GM19193 (cell line): Measurements from ENCODE around the gene TPT1.

Experiments used
- POLR2A ChIP-seq: IDR thresholded peaks from 4 replicates; pipeline ENCODE4 v1.6.1; 2011; ENCODE audit not compliant: insufficient read depth, insufficient read length; ENCODE audit errors: extremely low read depth

The TPT1 gene

GRCh38 chr13:45362939-45363338, 22.0 kb upstream of the TPT1 start:
- TF ChIP-seq POLR2A = no peak

- TF ChIP-seq POLR2A = no peak
Measured at GRCh38 chr13:45361596-45362206, 20.7 kb upstream of the TPT1 start.

GRCh38 chr13:45356966-45357672, 16.1 kb upstream of the TPT1 start:
- no peak for TF ChIP-seq POLR2A

GRCh38 chr13:45353895-45354294, 12.9 kb upstream of the TPT1 start:
- no peak for TF ChIP-seq POLR2A

- no peak for TF ChIP-seq POLR2A
Measured at GRCh38 chr13:45352031-45352430, 11.0 kb upstream of the TPT1 start.

- TF ChIP-seq POLR2A = no peak
Measured at GRCh38 chr13:45350152-45350551, 9.2 kb upstream of the TPT1 start.

- TF ChIP-seq POLR2A = no peak
Measured at GRCh38 chr13:45349438-45349837, 8.5 kb upstream of the TPT1 start.

GRCh38 chr13:45341799-45342500, 967 bp upstream of the TPT1 start:
- TF ChIP-seq POLR2A = no peak

- no peak for TF ChIP-seq POLR2A
Measured at GRCh38 chr13:45340422-45341033, 455 bp downstream of the TPT1 start.

- no peak for TF ChIP-seq POLR2A
Measured at GRCh38 chr13:45339867-45340266, 1.1 kb downstream of the TPT1 start.

GRCh38 chr13:45339399-45339798, 1.6 kb downstream of the TPT1 start:
- no peak for TF ChIP-seq POLR2A

GRCh38 chr13:45337803-45338202, 3.2 kb downstream of the TPT1 start:
- no peak for TF ChIP-seq POLR2A

- TF ChIP-seq POLR2A = no peak
Measured at GRCh38 chr13:45337395-45337794, 3.6 kb downstream of the TPT1 start.

- TF ChIP-seq POLR2A = peak; percentile 28
Measured at GRCh38 chr13:45336025-45336800, 4.8 kb downstream of the TPT1 start.
